ENCODE data around the gene RNF44.

Gene RNF44

GRCh38 chr5:176542596-176543427 lies 5.6 kb upstream of the RNF44 start:
- TF ChIP-seq CTCF (IDR thresholded peaks at IDR 0.05; ENCODE audit: borderline replicate concordance, extremely low read depth, low read length, poor library complexity, severe bottlenecking) (peak; percentile 48), EZH2 (IDR thresholded peaks at IDR 0.05; ENCODE audit: borderline replicate concordance, low read depth, low read length, severe bottlenecking) (no peak)
- Histone ChIP-seq H3K36me3 (ENCODE audit: insufficient read depth, low read length) (no peaks in the 10 kb centered on the region), H3K79me2 (ENCODE audit: insufficient read depth, low read length) (0 out of 2 replicates have a peak, but pooled peaks cover 2% of the 10 kb centered on the region), H3K9me3 (ENCODE audit: insufficient read depth, low read length, severe bottlenecking) (no peaks in the 10 kb centered on the region), H3K4me1 (ENCODE audit: insufficient read depth, low read length) (peaks cover 56% of the 10 kb centered on the region), H4K20me1 (ENCODE audit: insufficient read depth, low read length) (no peaks in the 10 kb centered on the region), H3K27ac (ENCODE audit: low read length) (peak overlapping the region; percentile 61; the same call in 1 of the 2 replicates), H3K9ac (ENCODE audit: low read depth, low read length) (peak overlapping the region; percentile 70), H3K4me3 (ENCODE audit: low read depth in 1 of 2, low read length in 2 of 2) (peak overlapping the region; percentile 65 to 84; a peak in 3 of 4 replicates), H3K27me3 (ENCODE audit: insufficient read depth, low read length, poor library complexity) (peaks cover 8% of the 10 kb centered on the region), H2AFZ (ENCODE audit: low read depth, low read length) (peak overlapping the region; percentile 97), H3K4me2 (ENCODE audit: insufficient read depth, low read length) (peak overlapping the region; percentile 89)
- DNase-seq, result no peak
- ATAC-seq (ENCODE audit: insufficient read depth, low read depth), result peak; percentile 15; the same call in 2 of the 3 replicates

- peak overlapping the region; percentile 89 for H3K4me2 ChIP-seq (ENCODE audit: insufficient read depth, low read length)
- peak overlapping the region; percentile 61 for H3K27ac ChIP-seq (ENCODE audit: low read length)
- H3K9me3 ChIP-seq (ENCODE audit: insufficient read depth, low read length, severe bottlenecking), result no peaks in the 10 kb centered on the region
- H2AFZ ChIP-seq (ENCODE audit: low read depth, low read length), result no peak overlapping the region
- H3K9ac ChIP-seq (ENCODE audit: low read depth, low read length), result peak overlapping the region; percentile 70
- H3K4me1 ChIP-seq (ENCODE audit: insufficient read depth, low read length), result peaks cover 56% of the 10 kb centered on the region
- ATAC-seq (ENCODE audit: insufficient read depth, low read depth) (no peak), DNase-seq (peak; percentile 38)
- no peaks in the 10 kb centered on the region for H3K36me3 ChIP-seq (ENCODE audit: insufficient read depth, low read length)
- H3K79me2 ChIP-seq (ENCODE audit: insufficient read depth, low read length), result 0 out of 2 replicates have a peak, but pooled peaks cover 2% of the 10 kb centered on the region
- H3K4me3 ChIP-seq (ENCODE audit: low read depth in 1 of 2, low read length in 2 of 2), result peak overlapping the region in 1 of 2 experiments; percentile 84; a peak in 3 of 4 replicates
- peaks cover 8% of the 10 kb centered on the region for H3K27me3 ChIP-seq (ENCODE audit: insufficient read depth, low read length, poor library complexity)
- no peaks in the 10 kb centered on the region for H4K20me1 ChIP-seq (ENCODE audit: insufficient read depth, low read length)
- TF ChIP-seq CTCF (IDR thresholded peaks at IDR 0.05; ENCODE audit: borderline replicate concordance, extremely low read depth, low read length, poor library complexity, severe bottlenecking) (no peak), EZH2 (IDR thresholded peaks at IDR 0.05; ENCODE audit: borderline replicate concordance, low read depth, low read length, severe bottlenecking) (no peak)
Observed at GRCh38 chr5:176542135-176542595, 5.0 kb upstream of the RNF44 start.

GRCh38 chr5:176541338-176542134 lies 4.3 kb upstream of the RNF44 start:
- H3K9ac ChIP-seq (ENCODE audit: low read depth, low read length), result peak overlapping the region; percentile 70
- no peaks in the 10 kb centered on the region for H4K20me1 ChIP-seq (ENCODE audit: insufficient read depth, low read length)
- peak overlapping the region; percentile 54 for H2AFZ ChIP-seq (ENCODE audit: low read depth, low read length)
- H3K4me3 ChIP-seq (ENCODE audit: low read depth in 1 of 2, low read length in 2 of 2), result peak overlapping the region in 1 of 2 experiments; percentile 84; a peak in 2 of 4 replicates
- TF ChIP-seq EZH2 (IDR thresholded peaks at IDR 0.05; ENCODE audit: borderline replicate concordance, low read depth, low read length, severe bottlenecking) (no peak), CTCF (IDR thresholded peaks at IDR 0.05; ENCODE audit: borderline replicate concordance, extremely low read depth, low read length, poor library complexity, severe bottlenecking) (no peak)
- ATAC-seq (ENCODE audit: insufficient read depth, low read depth) (peak; percentile 34), DNase-seq (peak; percentile 82)
- peaks cover 5% of the 10 kb centered on the region; the same call in 1 of the 2 replicates for H3K79me2 ChIP-seq (ENCODE audit: insufficient read depth, low read length)
- H3K36me3 ChIP-seq (ENCODE audit: insufficient read depth, low read length), result no peaks in the 10 kb centered on the region
- peak overlapping the region; percentile 61 for H3K27ac ChIP-seq (ENCODE audit: low read length)
- H3K4me1 ChIP-seq (ENCODE audit: insufficient read depth, low read length), result peaks cover 56% of the 10 kb centered on the region
- H3K4me2 ChIP-seq (ENCODE audit: insufficient read depth, low read length), result peak overlapping the region; percentile 89
- H3K27me3 ChIP-seq (ENCODE audit: insufficient read depth, low read length, poor library complexity), result peaks cover 8% of the 10 kb centered on the region
- no peaks in the 10 kb centered on the region for H3K9me3 ChIP-seq (ENCODE audit: insufficient read depth, low read length, severe bottlenecking)
